Putamen (tissue), 1 donor: ENCODE measurements around the gene KCNG2.

Source experiments
- DNase-seq: peaks from one replicate; pipeline ENCODE4 v3.0.0-alpha.2; 2016; ENCODE audit warnings: low spot score

KCNG2 gene

DNA sequence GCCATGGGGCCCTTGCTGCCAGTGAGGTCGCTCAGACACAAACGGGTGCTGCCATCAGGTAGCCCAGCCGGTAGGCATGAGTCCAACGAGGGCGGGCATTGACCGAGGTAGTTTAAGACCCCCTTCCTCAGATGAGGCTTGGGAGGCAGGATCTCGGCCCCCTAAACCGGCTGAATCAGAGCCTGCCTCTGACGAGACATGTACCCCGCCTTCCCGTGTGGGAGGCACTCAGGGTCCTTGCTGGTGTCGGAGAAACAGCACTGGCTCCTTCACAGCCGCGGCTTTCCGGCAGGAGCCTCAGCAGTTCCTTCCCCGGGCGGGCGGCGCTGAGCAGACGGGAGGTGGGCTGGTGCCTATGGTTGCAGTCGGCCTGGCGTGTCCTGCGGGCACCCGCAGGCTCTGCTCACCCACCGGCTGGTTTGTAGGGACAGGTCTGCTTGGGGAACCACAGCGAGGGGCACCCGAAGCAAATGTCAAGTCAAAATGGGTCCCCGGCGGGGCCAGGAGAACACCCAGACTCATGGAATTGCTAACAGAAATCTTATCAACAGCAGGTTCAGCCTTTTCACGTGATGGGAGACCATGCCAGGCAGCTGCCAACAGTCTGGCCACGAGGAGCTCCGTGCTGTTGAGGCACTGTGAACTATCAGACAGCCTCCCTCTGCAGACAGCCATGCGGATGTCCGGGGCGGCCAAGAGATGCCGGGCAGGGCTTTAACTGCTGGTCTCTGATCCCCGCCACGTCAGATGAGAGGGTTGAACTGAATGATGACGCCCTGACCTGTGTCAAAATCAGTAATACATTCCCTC, 2.8 kb downstream of the KCNG2 start:
- no peak for DNase-seq

DNA sequence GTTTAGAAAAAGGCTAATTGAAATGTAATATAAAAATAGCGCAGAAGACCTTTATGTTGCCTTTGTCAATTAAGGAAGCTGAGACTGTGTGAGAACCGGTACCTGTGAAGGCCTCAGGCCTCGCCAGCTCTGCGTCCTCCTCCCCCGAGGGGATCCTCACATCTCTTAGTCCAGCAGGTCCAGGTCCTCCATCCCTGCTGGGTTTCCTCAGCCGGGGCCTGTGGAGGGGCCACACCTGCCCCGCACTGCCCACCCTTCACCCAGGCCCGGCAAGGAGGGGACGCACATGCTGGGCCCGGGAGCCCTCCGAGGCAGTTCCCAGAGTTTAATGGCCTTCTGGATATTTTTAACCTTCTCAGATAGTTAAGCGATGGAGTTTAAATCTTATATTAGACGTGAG, 3.5 kb downstream of the KCNG2 start:
- no peak for DNase-seq

DNA sequence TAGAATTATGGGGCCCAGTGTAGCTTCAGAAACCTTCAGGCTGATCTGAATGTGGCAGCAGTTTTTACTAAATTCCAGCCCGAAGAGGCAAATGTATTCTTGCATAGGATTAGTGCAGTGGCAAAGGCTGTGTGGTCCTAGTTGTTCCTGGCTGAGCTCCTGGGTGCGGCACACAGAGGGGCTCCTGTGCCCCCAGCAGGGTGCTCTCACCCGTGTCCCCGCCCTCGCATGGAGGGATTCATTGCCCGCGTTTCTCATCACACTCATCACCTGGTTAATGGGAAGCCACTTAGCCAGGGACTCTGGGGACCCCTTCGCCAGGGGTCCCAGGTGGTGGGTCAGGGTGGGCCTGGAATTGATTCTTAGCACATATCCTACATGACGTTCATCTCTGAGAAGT, 3.9 kb downstream of the KCNG2 start:
- no peak for DNase-seq

DNA sequence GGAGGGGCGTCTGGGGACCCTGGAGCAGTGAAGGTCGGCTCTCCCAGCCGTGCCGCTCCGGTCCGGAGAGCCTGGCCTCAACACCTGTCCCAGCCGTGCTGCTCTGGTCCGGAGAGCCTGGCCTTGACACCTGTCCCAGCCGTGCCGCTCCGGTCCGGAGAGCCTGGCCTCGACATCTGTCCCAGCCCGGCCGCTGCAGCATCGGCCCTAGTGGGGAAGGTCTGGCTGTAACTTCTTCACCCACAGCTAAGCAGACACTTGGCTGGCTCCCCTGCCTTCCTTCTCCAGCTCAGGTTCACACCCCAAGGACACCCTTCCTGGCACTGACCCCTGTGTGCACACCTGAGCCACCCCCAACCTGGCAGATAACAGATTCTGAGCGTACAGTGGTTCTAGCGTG, 4.6 kb downstream of the KCNG2 start:
- DNase-seq: no peak

DNA sequence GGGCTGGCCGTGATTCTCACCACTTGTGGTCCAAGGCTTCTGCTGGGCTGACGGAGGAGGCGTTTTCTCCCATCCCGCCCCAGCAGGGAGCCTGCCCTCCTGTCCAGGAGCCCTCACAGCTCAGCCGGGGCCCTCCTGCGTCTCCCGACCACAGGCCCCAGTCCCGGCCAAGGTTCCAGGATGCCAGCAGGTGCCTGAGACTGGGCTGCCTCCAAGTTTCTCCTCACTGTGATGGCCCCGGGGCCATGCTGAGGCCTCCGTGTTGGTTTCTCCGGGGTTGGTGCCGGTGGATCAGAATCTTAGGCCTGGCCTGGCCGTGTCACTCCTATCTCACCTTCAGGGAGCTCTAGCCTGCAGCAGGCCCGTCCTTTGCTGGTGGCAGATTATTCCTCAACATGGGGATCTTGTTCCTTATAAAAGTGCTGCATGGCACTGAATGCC, 5.9 kb downstream of the KCNG2 start:
- DNase-seq: no peak

DNA sequence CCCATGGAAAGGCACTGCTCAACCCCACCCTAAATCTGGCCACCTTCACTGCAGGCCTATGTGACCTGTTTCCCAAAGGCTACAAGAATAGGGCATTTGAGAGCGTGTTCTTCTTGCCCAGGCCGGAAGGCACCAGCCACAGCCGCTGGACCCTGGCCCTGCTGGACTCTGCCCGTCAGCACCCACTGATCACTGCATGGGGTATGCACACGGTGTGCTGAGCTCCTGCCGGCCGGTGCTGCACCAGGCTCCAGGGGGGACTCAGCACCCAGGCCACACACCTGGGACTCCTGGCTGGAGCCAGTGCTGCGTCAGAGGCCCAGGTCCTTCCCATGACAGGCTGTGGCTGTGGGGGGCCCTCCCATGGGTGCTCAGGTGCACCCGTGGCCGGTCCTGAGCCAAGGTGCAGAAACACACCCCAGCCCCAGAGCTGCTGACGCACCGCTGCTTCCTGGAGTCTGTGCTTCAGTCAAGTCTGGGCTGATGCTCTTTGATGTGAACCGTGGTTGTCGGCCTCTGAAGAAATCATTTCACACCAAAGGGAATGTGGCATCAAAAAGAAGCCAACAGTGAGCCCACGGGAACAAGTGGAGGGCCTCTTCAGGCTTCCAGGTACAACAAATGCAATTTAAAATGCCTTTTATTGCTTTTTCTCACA, 6.5 kb downstream of the KCNG2 start:
- no peak for DNase-seq

DNA sequence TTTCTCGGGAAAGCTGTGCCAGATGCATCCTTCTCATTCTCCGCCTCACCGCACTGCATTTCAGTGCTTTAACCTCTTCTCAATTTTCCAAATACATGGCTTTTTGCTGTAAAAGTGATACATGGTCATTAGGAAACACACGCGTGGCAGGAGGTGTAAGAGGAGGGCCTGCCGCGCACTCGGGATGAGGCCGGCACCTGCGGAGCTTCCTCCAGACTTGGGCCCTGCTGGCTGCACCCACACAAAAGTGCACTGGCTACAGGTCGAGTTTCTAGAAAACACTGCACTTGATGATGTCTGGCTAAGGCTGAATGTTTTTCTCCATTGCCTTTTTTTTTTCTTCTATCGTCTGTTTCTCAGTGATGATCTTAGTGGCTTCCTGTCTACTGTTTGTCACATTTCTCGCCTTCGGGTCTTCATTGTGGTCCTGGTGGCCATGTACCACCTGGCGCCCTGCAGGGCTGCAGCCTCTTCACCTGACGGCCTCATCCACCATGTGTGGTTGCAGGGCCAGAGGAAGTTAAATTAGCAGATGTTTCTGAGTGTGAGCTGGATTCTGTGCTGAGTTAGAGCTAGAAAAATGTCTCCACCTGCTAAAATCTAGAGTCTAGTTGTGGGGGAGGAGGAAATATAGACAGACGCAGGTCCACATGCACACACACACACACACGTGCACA, 7.6 kb downstream of the KCNG2 start:
- DNase-seq: no peak

DNA sequence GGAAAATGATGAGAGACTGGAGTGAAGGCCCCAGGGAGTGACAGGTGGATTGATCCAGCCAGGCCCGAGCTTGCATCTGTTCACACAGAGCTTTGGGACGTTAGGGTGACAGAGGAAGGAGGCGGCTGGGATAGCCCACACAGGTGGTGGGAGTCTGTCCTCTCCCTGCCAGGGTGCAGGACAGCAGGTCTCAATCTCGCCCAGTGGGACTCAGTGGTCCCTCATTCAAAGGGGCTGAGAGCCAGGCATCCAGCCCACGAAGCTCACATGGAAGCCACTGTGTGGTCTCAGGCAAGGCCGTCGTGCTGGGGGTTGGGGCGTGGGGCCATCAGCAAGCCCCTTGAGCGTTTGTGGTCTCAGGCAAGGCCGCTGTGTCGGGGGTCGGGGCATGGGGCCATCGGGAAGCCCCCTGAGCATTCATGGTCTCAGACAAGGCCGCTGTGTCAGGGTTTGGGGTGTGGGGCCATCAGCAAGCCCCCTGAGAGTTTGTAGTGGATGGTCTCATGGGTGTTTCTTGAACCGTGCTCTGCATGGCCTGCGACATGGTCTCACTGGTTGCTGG, 8.3 kb downstream of the KCNG2 start:
- DNase-seq: no peak

DNA sequence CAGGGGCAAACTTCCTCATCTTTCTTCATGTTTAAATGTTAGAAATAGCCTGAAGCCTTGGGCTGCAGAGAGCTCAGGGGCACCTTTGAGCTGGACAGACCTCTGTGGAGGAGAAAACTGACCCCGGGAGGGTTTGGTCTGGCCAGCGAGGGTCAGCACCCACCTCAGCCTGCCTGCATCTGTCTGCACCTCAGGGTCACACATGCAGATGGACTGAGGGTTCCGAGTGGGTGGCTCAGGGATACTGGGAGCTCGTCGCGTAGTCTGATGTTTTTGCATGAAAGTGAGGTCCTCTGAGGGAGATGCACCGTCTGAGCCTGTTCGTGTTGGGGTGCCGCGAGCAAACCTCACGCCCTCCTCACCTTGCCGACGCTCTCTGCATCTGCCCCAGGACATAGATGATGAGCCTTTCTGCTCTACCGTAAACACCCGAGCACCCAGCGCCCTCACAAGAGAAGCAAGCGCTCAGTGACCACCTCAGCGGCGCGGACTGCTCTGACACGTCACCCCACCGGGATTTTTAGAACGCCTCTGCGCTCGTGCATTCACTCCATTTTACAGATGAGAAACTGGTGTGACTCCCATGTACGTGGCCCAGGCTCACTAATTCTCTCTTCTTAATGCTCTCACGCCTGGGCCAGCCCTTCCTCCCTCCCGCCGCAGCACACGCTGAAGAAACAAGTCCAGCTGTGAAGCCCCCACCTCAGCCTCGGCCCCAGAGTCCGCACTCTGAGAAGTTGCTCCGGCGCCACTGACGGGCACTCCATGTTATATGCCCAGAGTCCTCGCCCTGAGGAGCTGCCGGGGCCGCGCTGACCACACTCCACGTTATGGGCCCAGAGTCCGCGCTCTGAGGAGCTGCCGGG, 9.5 kb downstream of the KCNG2 start:
- DNase-seq: no peak

DNA sequence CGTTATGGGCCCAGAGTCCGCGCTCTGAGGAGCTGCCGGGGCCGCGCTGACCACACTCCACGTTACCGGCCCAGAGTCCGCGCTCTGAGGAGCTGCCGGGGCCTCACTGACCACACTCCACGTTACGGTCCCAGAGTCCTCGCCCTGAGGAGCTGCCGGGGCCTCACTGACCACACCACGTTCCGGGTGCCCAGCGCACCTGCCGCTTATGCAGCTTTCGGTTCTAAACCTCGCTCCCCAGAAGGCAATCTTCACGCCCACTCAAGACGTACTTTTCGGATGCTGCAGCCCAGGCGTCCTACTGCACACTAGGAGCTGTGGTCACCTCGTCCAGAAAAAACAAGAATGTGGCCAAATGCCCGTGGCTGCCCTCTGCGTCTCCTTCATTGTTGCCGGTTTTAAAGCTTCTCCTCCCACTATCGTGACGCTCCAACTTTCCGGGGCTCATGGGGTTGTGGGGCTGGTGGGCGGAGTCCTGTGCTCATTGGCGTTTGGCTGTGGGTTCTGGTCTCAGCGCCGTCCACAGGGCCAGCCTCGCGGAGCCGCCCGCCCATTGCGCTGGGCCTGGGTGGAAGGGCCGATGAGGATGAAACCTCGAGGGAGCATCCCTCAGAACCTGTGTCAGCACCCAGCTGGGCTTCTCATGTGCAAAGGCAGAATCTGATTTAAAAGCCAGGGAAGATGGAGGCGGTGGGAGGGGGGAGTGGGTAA, 11.9 kb downstream of the KCNG2 start:
- no peak for DNase-seq

DNA sequence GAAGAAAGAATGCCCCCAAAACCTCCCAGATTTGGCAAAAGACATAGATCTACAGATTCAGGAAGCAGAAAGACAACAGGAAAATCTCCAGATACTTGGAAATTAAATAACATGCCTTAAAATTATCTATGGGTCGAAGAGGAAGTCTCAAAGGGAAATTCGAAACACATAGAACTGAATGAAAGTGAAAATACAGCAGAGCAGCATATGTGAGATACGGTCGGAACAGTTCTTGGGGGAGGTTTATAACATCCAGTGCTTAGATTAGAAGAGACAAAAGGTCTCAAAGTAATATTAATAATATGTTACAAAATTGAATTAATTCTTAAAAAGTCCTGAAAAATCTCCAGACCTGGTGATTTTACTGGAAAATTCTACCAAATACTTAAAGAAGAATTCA, 14.3 kb downstream of the KCNG2 start:
- DNase-seq: no peak

DNA sequence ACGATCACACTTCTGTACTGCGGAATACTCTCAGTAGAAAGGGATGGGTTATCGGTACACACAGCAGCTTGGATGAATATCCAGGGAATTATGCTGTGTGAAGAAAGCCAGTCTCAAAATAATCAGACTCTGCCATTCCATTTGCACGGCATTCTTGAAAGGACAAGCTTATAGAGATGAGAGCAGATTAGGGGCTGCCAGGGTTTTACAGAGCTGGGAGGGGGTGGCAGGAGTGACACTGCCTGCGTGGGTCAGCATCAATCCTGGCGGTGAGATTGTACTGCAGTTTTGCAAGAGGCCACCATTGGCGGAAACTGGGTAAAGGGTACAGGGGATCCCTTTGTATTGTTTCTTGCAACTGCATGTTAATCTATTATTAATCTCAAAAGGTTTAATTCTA, 16.6 kb downstream of the KCNG2 start:
- DNase-seq: no peak

DNA sequence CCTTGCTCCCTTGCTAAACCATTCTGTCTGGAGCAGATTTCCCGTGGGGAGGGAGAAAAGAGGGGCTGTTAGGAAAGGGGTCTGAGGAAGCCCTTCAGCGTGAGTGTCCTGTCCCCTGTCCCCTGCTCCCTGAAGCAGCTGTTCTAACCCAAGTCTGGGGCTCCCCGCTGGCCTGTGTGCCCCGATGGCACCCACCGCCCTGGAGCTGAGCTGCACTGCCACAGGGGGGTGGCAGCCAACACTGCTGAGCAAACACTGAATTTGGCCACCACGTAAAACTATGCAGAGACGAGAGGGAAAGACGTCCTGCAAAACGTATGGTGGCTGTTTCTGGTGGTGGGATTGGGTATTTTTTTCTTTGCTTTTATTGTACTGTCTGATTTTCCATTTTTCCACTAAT, 17.9 kb downstream of the KCNG2 start:
- no peak for DNase-seq

DNA sequence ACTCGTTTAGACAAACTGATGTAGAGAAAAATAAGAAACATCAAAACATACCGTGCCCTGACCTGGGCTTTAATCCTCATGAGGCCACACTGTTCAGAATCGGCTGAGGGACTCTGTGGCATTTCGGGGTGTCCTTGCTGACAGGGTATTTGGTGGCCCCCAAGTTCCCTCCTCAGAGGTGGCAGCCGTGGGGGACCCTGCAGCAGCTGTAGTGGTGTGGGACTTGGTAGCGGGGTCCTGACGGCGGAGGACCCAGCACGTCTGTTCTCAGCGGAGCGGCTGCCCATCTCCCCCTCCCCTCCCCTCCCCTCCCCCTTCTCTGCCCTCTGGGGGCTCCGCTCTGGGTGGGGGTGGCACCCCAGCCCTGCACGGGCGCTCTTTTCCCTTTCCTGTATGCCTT, 18.4 kb downstream of the KCNG2 start:
- DNase-seq: no peak

DNA sequence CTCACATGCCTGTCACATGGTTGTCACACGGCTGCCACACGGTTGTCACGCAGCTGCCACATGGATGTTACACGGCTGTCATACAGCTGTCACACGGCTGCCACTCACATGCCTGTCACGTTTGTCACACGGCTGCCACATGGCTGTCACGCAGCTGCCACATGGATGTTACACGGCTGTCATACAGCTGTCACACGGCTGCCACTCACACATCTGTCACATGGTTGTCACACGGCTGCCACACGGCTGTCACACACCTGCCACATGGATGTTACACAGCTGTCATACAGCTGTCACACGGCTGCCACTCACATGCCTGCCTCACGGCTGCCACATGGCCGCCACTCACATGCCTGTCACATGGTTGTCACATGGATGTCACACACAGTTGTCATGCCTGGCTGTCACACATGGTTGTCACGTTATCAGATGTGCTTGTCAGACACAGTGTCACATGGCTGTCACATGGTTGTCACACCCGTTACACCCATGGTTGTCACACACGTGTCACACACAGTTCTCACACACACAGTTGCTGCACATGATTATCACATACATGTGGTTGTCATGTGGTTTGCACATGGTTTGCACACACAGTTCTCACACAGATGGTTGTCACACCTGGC, 19.4 kb downstream of the KCNG2 start:
- no peak for DNase-seq

DNA sequence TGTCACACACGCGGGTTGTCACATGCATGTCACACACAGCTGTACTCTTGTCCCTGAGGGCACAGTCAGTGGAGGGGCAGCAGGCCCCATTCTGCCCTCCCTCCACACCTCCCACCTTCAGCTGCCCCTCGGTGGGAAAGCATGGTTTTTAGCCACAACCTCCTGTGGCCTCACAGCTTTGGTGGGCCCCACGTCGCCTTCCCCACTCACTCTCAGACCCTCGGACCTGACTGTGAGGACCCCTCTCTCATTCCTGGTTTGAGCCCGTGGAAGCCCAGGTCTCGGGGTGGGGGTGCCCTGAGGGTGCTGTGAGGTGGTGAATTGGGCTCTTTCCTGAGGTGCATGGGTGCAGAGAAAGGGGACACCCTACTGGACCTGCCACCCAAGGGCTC, 19.9 kb downstream of the KCNG2 start:
- no peak for DNase-seq

DNA sequence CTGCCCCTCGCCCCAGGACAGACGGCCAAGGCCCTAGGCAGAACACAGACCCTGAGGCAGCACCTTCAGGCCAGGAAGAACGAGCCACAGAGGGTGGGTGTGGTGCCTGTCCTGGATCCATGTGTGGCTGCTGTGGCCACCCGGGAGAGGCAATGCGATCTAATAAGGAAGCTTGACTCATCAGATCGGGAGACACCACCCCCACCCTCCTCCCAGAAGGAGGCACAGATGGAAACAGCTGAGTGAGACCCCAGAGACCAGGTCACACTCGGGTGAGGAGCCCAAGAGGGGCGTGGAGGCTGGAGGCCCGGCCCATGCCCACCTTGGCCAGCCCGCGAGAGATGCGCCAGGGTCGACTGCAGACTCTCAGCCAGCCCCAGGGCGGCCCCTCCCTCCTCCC, 20.3 kb downstream of the KCNG2 start:
- DNase-seq: no peak

DNA sequence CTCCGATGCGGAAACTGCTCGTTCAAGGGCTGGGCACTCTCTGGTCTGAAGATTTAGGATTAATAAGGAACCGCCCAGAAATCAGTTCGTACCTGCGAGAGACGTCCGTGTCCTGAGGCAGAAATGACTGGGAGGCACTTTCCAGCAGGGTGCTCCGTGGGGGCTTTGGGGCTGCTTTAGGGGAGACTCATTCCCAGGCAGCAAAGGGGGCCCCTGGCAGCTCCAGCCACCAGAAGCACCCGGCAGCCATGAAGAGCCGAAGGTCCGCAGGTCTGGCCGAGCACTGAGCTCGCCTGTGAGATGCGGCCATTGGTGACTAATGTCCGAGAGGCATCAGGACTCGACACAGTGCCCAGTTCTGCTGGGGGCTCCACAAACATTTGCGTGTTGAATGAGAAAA, 20.9 kb downstream of the KCNG2 start:
- no peak for DNase-seq

DNA sequence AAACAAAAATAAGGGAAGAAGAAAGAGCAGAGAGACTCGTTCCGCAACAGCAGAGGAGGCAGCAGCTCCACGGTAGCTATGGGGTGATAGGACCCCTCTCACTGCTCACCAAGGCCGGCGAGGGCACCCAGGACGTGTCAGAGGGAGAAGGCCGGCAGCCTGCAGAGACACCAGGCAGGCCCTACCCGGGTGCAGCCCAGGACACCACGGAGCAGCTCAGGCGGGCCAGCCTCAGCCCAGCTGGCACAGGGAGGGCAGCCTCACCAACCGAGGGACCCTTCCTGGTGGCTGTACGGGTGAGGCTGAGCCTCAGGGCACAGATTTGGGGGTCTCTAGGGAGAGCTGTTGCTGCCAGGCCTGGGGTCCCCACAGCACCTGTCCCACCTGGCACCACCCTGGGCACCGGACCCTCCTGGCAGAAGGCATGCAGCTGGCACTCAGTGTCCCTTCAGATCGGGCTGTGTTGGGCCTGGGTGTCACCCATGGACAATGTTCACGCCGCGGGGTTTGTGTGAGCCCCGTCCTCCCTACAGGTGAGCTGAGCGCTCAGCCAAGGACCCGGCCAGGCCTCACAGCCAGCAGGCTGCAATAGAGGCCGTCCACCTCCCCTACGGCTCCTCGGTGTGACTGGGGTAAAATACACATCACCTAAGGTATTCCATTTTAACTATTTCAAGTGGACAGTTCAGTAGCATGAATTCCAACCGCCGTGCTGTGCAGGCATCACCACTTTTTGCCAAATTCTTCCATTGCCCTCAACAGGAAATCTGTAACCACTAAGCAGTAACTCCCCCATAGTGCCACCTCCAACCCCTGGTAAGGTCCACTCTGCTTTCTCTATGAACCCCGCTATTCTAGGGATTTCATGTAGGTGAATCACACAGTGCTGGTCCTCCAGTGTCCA, 21.6 kb downstream of the KCNG2 start:
- no peak for DNase-seq

DNA sequence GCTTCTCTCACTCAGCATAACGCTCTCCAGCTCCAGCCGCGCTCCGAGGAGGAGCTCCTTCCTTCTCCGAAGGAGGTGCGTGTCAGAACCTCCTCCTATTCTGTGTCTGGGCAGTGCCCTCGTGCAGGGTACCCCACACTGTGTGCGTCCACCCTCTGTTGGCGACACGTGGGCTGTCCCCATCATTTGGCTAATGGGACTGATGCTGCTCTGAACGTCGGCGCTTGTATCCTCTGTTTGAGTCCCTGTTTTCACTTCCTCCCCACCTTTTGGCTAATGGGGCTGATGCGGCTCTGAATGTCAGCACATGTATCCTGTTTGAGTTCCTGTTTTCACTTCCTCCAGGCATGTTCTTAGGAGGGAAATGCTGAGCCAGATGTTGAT, 22.2 kb downstream of the KCNG2 start:
- DNase-seq: peak; percentile 37
